Globus pallidus (tissue), 1 donor: ENCODE results near the gene ADPRM.
A peak's percentile ranks its signal among the peaks of the same experiment; 100 is the strongest.
"Not testable (repeated sequence)": the region's sequence is repeated elsewhere in the genome, so short reads cannot be mapped to it uniquely, and the experiment has no call there.

Experiments
- DNase-seq: peaks from one replicate; pipeline ENCODE4 v3.0.0-alpha.2; 2015; ENCODE audit warnings: low spot score

Gene ADPRM

DNA sequence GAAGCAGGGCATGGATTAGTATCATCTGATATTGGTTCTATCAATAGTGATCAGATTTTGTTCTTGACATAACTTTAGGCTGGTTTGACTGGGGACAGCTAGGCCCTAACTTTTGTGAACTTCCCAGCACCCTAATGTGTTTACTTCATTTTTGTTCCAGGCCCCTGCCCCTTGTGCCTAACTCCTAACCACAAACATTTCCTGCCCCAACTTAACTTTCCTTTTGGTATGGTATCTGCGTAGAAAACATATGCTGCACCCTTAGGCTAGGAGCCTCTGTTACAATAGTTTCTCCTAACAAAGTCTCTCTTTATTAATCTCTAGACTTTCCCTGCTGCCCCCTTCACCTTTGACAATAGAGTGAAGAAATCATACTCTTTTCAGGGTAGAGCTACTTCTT is 2.5 kb downstream of the ADPRM start:
- no peak for DNase-seq

DNA sequence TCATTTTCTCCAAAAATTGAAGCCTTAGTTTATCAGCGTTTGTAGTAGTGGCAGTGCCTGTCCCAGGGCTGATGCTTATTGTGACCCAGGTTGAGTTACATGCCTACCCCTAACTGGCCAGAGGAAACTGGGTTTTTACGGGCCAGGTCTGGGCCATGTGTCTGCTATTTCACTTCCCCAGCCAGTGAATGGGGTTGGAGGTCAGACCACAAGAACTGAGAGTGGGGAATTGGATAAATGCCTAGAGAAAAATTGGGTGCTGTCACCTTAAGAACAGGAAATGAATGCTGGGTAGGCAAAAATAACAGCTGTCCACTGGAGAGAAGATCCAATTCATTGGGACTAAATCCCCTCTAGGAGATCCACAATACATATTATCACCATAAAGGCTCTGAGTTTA is 5.2 kb downstream of the ADPRM start:
- peak; percentile 2 for DNase-seq

GRCh38 chr17:10705727-10706126 is 8.3 kb downstream of the ADPRM start:
- no peak for DNase-seq

DNA sequence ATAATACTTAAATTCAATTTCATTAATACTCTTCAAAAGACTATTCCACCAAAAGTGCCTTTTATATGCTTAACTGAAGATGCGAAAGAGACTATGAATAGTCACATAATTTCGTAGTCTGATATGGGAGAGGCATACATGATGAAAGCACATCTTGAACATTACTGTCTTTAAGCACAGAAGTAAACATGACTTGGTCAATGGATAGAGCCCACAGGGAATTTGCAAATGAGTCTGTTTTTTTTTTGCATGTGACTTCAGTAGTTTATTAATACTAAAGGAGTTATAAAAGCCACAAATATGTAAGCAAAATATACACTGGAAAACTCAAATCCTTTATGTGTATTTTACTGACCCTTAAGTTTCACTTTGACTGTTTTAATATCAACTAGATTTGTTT is 15.9 kb downstream of the ADPRM start:
- no peak for DNase-seq

GRCh38 chr17:10716218-10716617 is 18.8 kb downstream of the ADPRM start:
- DNase-seq = no peak

GRCh38 chr17:10718547-10718946 is 21.2 kb downstream of the ADPRM start:
- DNase-seq = no peak

GRCh38 chr17:10724546-10725195 is 27.3 kb downstream of the ADPRM start:
- DNase-seq = no peak

GRCh38 chr17:10725262-10725661 is 27.9 kb downstream of the ADPRM start:
- no peak for DNase-seq

GRCh38 chr17:10726196-10726595 is 28.8 kb downstream of the ADPRM start:
- DNase-seq = no peak

GRCh38 chr17:10727192-10727591 is 29.8 kb downstream of the ADPRM start:
- DNase-seq = no peak

DNA sequence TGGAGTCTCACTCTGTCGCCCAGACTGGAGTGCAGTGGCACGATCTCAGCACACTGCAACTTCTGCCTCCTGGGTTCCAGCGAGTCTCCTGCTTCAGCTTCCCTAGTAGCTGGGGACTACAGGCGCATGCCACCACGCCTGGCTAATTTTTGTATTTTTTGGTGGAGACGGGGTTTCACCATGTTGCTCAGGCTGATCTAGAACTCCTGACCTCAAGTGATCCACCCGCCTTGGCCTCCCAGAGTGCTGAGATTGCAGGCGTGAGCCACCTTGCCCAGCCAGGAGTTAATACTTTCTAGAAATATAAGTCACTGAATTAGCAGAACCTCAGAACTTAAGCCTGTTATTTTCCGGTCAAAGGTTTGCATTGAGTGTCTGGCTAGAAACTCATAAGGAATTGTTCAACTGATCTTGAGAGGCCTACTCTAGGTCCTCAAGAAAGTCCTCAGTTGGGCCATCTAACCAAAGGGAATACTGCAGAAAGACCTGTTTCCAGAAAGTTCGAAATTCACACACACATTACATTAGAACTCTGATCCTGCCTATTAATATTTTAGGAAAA is 31.0 kb downstream of the ADPRM start:
- no peak for DNase-seq

DNA sequence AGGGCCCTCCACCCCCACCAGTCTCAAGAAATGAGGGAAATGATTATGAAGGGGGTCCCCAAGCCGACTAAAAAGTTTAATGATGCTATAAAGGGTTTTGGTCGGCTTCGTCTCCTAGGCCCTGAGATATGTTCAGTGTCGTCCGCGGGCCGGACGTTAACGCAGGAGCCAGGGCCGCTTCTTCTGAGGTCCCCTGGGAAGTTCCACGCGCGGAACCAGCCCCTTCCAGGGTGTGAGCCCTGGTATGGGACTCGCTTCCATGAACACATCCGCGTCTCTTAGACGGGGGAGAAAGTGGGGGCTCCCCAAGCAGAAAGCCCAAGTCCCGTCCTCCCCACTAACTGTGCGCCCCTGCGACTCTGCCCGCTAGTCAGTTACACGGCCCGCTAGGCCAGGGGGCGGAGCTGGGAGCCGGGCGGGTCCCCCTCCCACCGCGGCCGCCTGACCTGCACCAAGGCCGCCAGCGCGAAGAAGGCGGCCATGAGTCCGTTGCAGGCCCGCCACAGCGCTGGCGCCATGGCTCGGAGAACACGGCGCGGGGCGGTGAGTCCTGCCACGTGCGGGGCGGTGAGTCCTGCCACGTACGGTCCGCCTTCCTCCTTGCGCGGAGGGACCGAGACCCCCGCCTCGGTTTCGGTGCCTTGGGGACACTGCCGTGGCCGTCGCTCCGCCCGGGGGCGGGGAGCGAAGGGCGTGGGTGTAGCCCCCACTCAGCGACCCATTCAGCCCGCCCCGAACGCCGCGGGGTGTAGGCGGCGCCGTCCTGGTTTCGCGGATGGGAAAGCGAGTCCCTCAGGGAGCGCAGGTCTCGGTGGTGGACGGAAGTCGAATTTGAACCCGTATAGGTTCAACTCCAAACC is 32.2 kb downstream of the ADPRM start, which contains the start of gene TMEM220:
Gene TMEM220 (minus strand): TSS at position 690 of the 860 bp plus-strand sequence. CDS start 172 bp downstream, at position 518.
- DNase-seq = peak; percentile 61

GRCh38 chr17:10730247-10730646 is 32.9 kb downstream of the ADPRM start:
- not testable (repeated sequence) for DNase-seq

DNA sequence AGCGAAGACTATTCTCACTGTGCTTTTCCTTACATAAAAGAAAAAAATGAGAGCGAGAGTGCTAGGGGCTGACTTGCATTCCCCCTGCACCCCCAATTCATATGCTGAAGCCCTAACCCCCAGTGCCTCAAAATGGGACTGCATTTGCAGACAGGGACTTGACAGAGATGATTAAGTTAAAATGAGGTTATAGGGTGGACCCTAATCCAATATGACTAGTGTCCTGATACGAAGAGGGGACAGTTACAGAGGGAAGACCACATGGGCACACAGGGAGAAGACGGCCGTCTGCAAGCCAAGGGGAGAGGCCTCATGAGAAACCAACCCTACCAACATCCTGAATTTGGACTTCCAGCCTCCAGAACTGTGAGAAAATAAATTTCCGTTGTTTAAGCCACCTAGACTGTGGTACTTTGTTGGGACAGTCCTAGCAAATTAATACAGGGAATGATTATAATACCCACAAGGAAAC is 34.0 kb downstream of the ADPRM start:
- DNase-seq = no peak

DNA sequence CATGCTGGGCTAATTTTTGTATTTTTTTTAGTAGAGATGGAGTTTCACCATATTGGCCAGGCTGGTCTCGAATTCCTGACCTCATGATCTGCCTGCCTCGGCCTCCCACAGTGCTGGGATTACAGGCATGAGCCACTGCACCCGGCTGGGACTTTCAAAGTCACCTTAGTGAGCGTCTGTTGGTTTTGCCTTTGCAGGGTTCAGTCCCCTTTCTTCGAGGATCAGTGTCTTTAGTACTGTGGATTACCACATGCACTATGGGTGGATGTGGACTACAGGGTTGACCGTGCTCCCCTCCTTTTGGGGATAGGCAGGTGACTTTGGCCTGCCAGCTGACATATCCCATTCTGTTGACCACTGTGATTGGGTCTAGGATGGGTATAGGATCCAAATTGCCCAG is 34.7 kb downstream of the ADPRM start:
- DNase-seq = not testable (repeated sequence)

GRCh38 chr17:10733666-10734065 is 36.3 kb downstream of the ADPRM start:
- DNase-seq = no peak

GRCh38 chr17:10735251-10735650 is 37.9 kb downstream of the ADPRM start:
- no peak for DNase-seq

GRCh38 chr17:10735821-10736220 is 38.4 kb downstream of the ADPRM start:
- no peak for DNase-seq

GRCh38 chr17:10737168-10737622 is 39.8 kb downstream of the ADPRM start:
- DNase-seq = peak; percentile 51

GRCh38 chr17:10737736-10738135 is 40.3 kb downstream of the ADPRM start:
- DNase-seq = no peak

DNA sequence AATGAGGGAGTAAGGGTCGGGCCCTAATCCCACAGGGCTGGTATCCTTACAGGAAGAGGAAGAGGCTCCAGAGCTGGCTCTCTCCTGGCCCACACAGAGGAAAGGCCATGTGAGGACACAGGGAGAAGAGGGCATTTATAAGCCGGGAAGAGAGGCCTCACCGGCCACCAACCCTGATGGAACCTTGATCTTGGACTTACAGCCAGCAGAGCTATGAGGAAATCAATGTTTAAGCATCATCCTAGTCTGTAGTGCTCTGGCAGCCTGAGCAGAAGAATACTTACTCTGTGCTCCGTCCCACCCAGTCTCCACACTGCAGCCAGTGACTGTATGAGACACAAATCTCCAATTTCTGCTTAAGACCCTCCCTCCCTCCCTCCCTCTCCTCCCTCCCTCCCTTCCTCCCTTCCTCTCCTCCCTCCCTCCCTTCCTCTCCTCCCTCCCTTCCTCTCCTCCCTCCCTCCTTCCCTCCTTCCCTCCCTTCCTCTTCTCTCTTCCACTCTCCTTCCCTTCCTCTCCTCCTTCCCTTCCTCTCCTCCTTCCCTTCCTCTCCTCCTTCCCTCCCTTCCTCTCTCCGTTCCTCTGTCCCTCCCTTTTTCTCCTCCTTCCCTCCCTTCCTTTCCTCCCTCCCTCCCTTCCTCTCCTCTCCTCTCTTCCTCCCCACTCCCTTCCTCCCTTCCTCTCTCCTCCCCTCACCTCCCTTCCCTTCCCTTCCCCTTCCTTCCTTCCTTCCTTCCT is 41.3 kb downstream of the ADPRM start:
- no peak for DNase-seq

GRCh38 chr17:10739386-10739785 is 42.0 kb downstream of the ADPRM start:
- no peak for DNase-seq
